GM11168 (cell line): ENCODE results near the gene HK1.
"Not testable (repeated sequence)": the region's sequence is repeated elsewhere in the genome, so short reads cannot be mapped to it uniquely, and the experiment has no call there.

ENCODE experiments used
- in situ Hi-C: fragments of 300-500 bp; cut with MboI; formaldehyde crosslinking; loops from one replicate; pipeline ENCODE4 v1.12.0; 2022; ENCODE audit warnings: low sequenced_read_pairs; ENCODE audit not compliant: unreplicated experiment

Gene HK1

GRCh38 chr10:69251417-69251816 lies 26.9 kb upstream of the HK1 start:
- in situ Hi-C loops = not testable (repeated sequence)

GRCh38 chr10:69253171-69253570 lies 25.1 kb upstream of the HK1 start:
- in situ Hi-C loops = no loop called here

- in situ Hi-C loops = no loop called here
Measured at GRCh38 chr10:69254877-69255276, 23.4 kb upstream of the HK1 start.

GRCh38 chr10:69259547-69260243 lies 18.6 kb upstream of the HK1 start:
- in situ Hi-C loops = no loop called here

GRCh38 chr10:69261184-69261583 lies 17.1 kb upstream of the HK1 start:
- in situ Hi-C loops = no loop called here

- in situ Hi-C loops = no loop called here
Measured at GRCh38 chr10:69262292-69262751, 16.0 kb upstream of the HK1 start.

- in situ Hi-C loops = no loop called here
Measured at GRCh38 chr10:69265521-69265920, 12.8 kb upstream of the HK1 start.

- in situ Hi-C loops = no loop called here
Measured at GRCh38 chr10:69268761-69269416, 9.4 kb upstream of the HK1 start.

- in situ Hi-C loops = no loop called here
Measured at GRCh38 chr10:69269761-69270160, 8.5 kb upstream of the HK1 start.

- in situ Hi-C loops = no loop called here
Measured at GRCh38 chr10:69270990-69271389, 7.3 kb upstream of the HK1 start.

GRCh38 chr10:69272624-69273023 lies 5.7 kb upstream of the HK1 start:
- in situ Hi-C loops = no loop called here

- in situ Hi-C loops = no loop called here
Measured at GRCh38 chr10:69275444-69275843, 2.9 kb upstream of the HK1 start.

GRCh38 chr10:69276503-69276902 lies 1.8 kb upstream of the HK1 start:
- in situ Hi-C loops = no loop called here

- in situ Hi-C loops = no loop called here
Measured at GRCh38 chr10:69279110-69279509, 814 bp downstream of the HK1 start.

GRCh38 chr10:69281507-69282413 lies 3.5 kb downstream of the HK1 start:
- in situ Hi-C loops = no loop called here

- in situ Hi-C loops = not testable (repeated sequence)
Measured at GRCh38 chr10:69284402-69284801, 6.1 kb downstream of the HK1 start.

GRCh38 chr10:69285699-69286098 lies 7.4 kb downstream of the HK1 start:
- in situ Hi-C loops = no loop called here

- in situ Hi-C loops = no loop called here
Measured at GRCh38 chr10:69287181-69287580, 8.9 kb downstream of the HK1 start.

GRCh38 chr10:69290993-69291392 lies 12.7 kb downstream of the HK1 start:
- in situ Hi-C loops = no loop called here

- in situ Hi-C loops = no loop called here
Measured at GRCh38 chr10:69292459-69292858, 14.2 kb downstream of the HK1 start.
